Loucy (cell line): ENCODE measurements around the gene SLC44A1.

Experiments
- EZH2phosphoT487 ChIP-seq: fragments of 200-600 bp; IDR thresholded peaks from 2 replicates; pipeline ENCODE4 v1.6.1; 2018; ENCODE audit warnings: antibody characterized with exemption, mild to moderate bottlenecking, moderate library complexity, borderline replicate concordance
- TF ChIP-seq, protein P1 (sequence below): fragments of 200-600 bp; sonication (generic); conservative IDR thresholded peaks from 2 replicates; pipeline ENCODE4 v1.5.1; 2014; ENCODE audit warnings: mild to moderate bottlenecking, antibody characterized with exemption, low read length

GRCh38 chr9:105396441-105396840, 152.0 kb downstream of the SLC44A1 start:
- TF ChIP-seq, protein P1, sequence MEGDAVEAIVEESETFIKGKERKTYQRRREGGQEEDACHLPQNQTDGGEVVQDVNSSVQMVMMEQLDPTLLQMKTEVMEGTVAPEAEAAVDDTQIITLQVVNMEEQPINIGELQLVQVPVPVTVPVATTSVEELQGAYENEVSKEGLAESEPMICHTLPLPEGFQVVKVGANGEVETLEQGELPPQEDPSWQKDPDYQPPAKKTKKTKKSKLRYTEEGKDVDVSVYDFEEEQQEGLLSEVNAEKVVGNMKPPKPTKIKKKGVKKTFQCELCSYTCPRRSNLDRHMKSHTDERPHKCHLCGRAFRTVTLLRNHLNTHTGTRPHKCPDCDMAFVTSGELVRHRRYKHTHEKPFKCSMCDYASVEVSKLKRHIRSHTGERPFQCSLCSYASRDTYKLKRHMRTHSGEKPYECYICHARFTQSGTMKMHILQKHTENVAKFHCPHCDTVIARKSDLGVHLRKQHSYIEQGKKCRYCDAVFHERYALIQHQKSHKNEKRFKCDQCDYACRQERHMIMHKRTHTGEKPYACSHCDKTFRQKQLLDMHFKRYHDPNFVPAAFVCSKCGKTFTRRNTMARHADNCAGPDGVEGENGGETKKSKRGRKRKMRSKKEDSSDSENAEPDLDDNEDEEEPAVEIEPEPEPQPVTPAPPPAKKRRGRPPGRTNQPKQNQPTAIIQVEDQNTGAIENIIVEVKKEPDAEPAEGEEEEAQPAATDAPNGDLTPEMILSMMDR, result no peak
- no peak for TF ChIP-seq EZH2phosphoT487
